ENCODE results near the gene SH3TC2. TPM values are rescaled to one million over a fixed set of nuclear protein-coding genes. Genes with fewer than 3 reads are reported as not detected.

Gene SH3TC2
- total and polyA plus RNA-seq, 2 donors (not counting 1 experiment from before 2014, with no cell fraction given) = not detected

- peaks cover 5% of the 10 kb centered on the region for H3K4me1 Mint-ChIP-seq
- POLR2A ChIA-PET = no interaction called here
- no peaks in the 10 kb centered on the region for H4K20me1 ChIP-seq (ENCODE audit: control insufficient read depth, insufficient read depth, low read length, poor library complexity, severe bottlenecking)
- peaks cover 5 to 7% of the 10 kb centered on the region in 2 donors for H3K4me1 ChIP-seq (ENCODE audit: control insufficient read depth in 2 of 2, insufficient read depth in 2 of 2, low read length in 2 of 2)
- peaks cover 0 to 2% (median 0%) of the 10 kb centered on the region in 4 experiments for H3K27me3 ChIP-seq (replicated peaks in 1 of 4; ENCODE audit: control extremely low read depth in 1 of 4, control insufficient read depth in 3 of 4, insufficient read depth in 4 of 4, low read length in 3 of 4)
- no peak overlapping the region for H3K27ac Mint-ChIP-seq
- H3K9me3 Mint-ChIP-seq (ENCODE audit: insufficient read depth) = no peaks in the 10 kb centered on the region
- 94% methylated on average over 1 of the region's 3 CpGs for WGBS (ENCODE audit: insufficient coverage)
- ATAC-seq (ENCODE audit: low read depth) (no peak), DNase-seq (no peak)
- H3K9ac ChIP-seq (ENCODE audit: low read length) = no peak overlapping the region
- no peak overlapping the region for H2AFZ ChIP-seq (ENCODE audit: insufficient read depth, low read depth, low read length, poor library complexity, severe bottlenecking)
- no peak overlapping the region for H3K4me3 Mint-ChIP-seq
- no peak for TF ChIP-seq EZH2 (IDR thresholded peaks at IDR 0.05; ENCODE audit: borderline replicate concordance, insufficient read depth, low read depth, low read length, poor library complexity, severe bottlenecking)
- TF ChIP-seq CTCF (IDR thresholded peaks at IDR 0.05) = no peak
- intact Hi-C loops (cut with micrococcal nuclease) = no loop called here
- H3K9me3 ChIP-seq (ENCODE audit: control extremely low read depth in 1 of 3, control insufficient read depth in 2 of 3, insufficient read depth in 1 of 3, low read length in 2 of 3) = no peaks in the 10 kb centered on the region
- H3K4me2 ChIP-seq (replicated peaks; ENCODE audit: low read depth, low read length, poor library complexity, severe bottlenecking) = no peak overlapping the region
- no peaks in the 10 kb centered on the region for H3K79me2 ChIP-seq (ENCODE audit: control insufficient read depth, insufficient read depth, low read length)
- H3K27ac ChIP-seq (ENCODE audit: low read length in 2 of 2) = no peak overlapping the region
- peaks cover 4% of the 10 kb centered on the region for H3K27me3 Mint-ChIP-seq
- H3K4me3 ChIP-seq (ENCODE audit: control extremely low read depth in 1 of 5, extremely low read depth in 1 of 5, insufficient read depth in 1 of 5, low read depth in 2 of 5, low read length in 4 of 5) = no peak overlapping the region
- CTCF ChIA-PET = interaction anchor here (1.0 to 16.2 kb wide), 6 partner anchors 11 to 225 kb away, joined by 3 to 753 read pairs (median 5); no protein-coding TSS in a partner anchor
- no peaks in the 10 kb centered on the region for H3K36me3 ChIP-seq (replicated peaks in 1 of 2; ENCODE audit: control extremely low read depth in 1 of 2, control insufficient read depth in 1 of 2, extremely low read depth in 1 of 2, insufficient read depth in 2 of 2, low read length in 1 of 2)
Measured at GRCh38 chr5:148962200-148962550, 100.7 kb downstream of the SH3TC2 start.

GRCh38 chr5:148961261-148962199 lies 101.3 kb downstream of the SH3TC2 start:
- CTCF ChIA-PET = interaction anchor here (1.4 to 16.2 kb wide), 6 partner anchors 10 to 224 kb away, joined by 3 to 753 read pairs (median 6); no protein-coding TSS in a partner anchor
- Mint-ChIP-seq H3K4me3 (no peak overlapping the region), H3K9me3 (ENCODE audit: insufficient read depth) (no peaks in the 10 kb centered on the region), H3K27ac (no peak overlapping the region), H3K4me1 (peaks cover 6% of the 10 kb centered on the region), H3K27me3 (peaks cover 4% of the 10 kb centered on the region)
- no peaks in the 10 kb centered on the region for H3K36me3 ChIP-seq (replicated peaks in 1 of 2; ENCODE audit: control extremely low read depth in 1 of 2, control insufficient read depth in 1 of 2, extremely low read depth in 1 of 2, insufficient read depth in 2 of 2, low read length in 1 of 2)
- no peaks in the 10 kb centered on the region for H3K9me3 ChIP-seq (ENCODE audit: control extremely low read depth in 1 of 3, control insufficient read depth in 2 of 3, insufficient read depth in 1 of 3, low read length in 2 of 3)
- H3K4me2 ChIP-seq (replicated peaks; ENCODE audit: low read depth, low read length, poor library complexity, severe bottlenecking) = no peak overlapping the region
- DNase-seq = no peak
- peaks cover 8 to 10% of the 10 kb centered on the region in 2 donors for H3K4me1 ChIP-seq (ENCODE audit: control insufficient read depth in 2 of 2, insufficient read depth in 2 of 2, low read length in 2 of 2)
- no peak overlapping the region for H3K9ac ChIP-seq (ENCODE audit: low read length)
- no peaks in the 10 kb centered on the region for H3K79me2 ChIP-seq (ENCODE audit: control insufficient read depth, insufficient read depth, low read length)
- H3K27ac ChIP-seq (ENCODE audit: low read length in 2 of 2) = no peak overlapping the region
- H4K20me1 ChIP-seq (ENCODE audit: control insufficient read depth, insufficient read depth, low read length, poor library complexity, severe bottlenecking) = no peaks in the 10 kb centered on the region
- no peak for ATAC-seq (ENCODE audit: low read depth)
- POLR2A ChIA-PET = no interaction called here
- TF ChIP-seq EZH2 (IDR thresholded peaks at IDR 0.05; ENCODE audit: borderline replicate concordance, insufficient read depth, low read depth, low read length, poor library complexity, severe bottlenecking) (no peak), CTCF (IDR thresholded peaks at IDR 0.05) (no peak)
- intact Hi-C loops (cut with micrococcal nuclease) = no loop called here
- no peak overlapping the region for H2AFZ ChIP-seq (ENCODE audit: insufficient read depth, low read depth, low read length, poor library complexity, severe bottlenecking)
- WGBS (ENCODE audit: insufficient coverage) = 97% methylated on average over 5 of the region's 8 CpGs
- peaks cover 0 to 2% (median 0%) of the 10 kb centered on the region in 4 experiments for H3K27me3 ChIP-seq (replicated peaks in 1 of 4; ENCODE audit: control extremely low read depth in 1 of 4, control insufficient read depth in 3 of 4, insufficient read depth in 4 of 4, low read length in 3 of 4)
- no peak overlapping the region for H3K4me3 ChIP-seq (ENCODE audit: control extremely low read depth in 1 of 5, extremely low read depth in 1 of 5, insufficient read depth in 1 of 5, low read depth in 2 of 5, low read length in 4 of 5)

All from B cell (primary cell).